ENCODE results near the gene PITPNB. TPM values are rescaled to one million over a fixed set of nuclear protein-coding genes. Genes with fewer than 3 reads are reported as not detected.

The PITPNB gene
- total RNA-seq, 6 donors from 2014 or later: 26.6 to 65.9 (median 41.0) TPM

- no peak for ATAC-seq (ENCODE audit: low FRiP score in 2 of 2)
- no peak for TF ChIP-seq EP300 (IDR thresholded peaks at IDR 0.05)
- no peak for TF ChIP-seq CTCF (IDR thresholded peaks at IDR 0.05)
- TF ChIP-seq POLR2AphosphoS5 (IDR thresholded peaks at IDR 0.05): no peak
- TF ChIP-seq POLR2A (IDR thresholded peaks at IDR 0.05): no peak
- 88 to 92% methylated on average over 7 of the region's 7 CpGs for WGBS, 2 donors
- no peak for DNase-seq
- no peak overlapping the region for H3K27ac ChIP-seq
- peaks cover 7 to 19% (median 17%) of the 10 kb centered on the region in 4 donors for H3K4me1 ChIP-seq
- no peak overlapping the region for H3K4me3 ChIP-seq
- peaks cover 11 to 74% (median 38%) of the 10 kb centered on the region in 4 donors for H3K36me3 ChIP-seq
- no peaks in the 10 kb centered on the region for H3K9me3 ChIP-seq
- no peaks in the 10 kb centered on the region for H3K27me3 ChIP-seq
These were observed 66.9 kb downstream of the PITPNB start for GRCh38 chr22:27851974-27852746.

GRCh38 chr22:27850000-27850521 lies 69.0 kb downstream of the PITPNB start:
- ATAC-seq (ENCODE audit: low FRiP score in 2 of 2) (peak in 1 of 2 donors; percentile 19), DNase-seq (peak in 1 of 2 donors; percentile 58)
- 15 to 18% methylated on average over 6 of the region's 6 CpGs for WGBS, 2 donors
- Histone ChIP-seq H3K27me3 (no peaks in the 10 kb centered on the region), H3K27ac (peak overlapping the region in 1 of 4 donors; percentile 25), H3K36me3 (peaks cover 11 to 59% (median 20%) of the 10 kb centered on the region in 4 donors), H3K9me3 (no peaks in the 10 kb centered on the region), H3K4me3 (no peak overlapping the region), H3K4me1 (peaks cover 7 to 19% (median 17%) of the 10 kb centered on the region in 4 donors)
- TF ChIP-seq POLR2A (IDR thresholded peaks at IDR 0.05): no peak
- no peak for TF ChIP-seq CTCF (IDR thresholded peaks at IDR 0.05)
- no peak for TF ChIP-seq POLR2AphosphoS5 (IDR thresholded peaks at IDR 0.05)
- TF ChIP-seq EP300 (IDR thresholded peaks at IDR 0.05): no peak

DNA sequence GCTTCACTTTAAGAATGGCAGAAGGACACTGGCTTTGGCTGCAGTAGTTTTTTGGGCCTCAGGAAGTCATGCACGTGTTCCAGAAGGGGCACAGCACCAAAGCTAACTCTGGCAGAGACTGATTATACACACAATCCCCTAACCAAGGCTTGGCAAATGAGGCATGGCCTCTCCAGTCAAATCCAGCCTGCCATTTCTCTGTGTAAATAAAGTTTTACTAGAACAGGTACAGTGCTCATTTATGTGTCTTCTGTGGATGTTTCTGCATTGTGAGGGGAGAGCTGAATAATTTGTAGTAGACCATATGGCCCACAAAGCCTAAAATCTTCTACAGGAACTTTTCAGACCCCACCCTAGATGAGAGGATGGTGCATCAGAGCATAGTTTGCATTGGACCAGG lies 71.1 kb downstream of the PITPNB start:
- Histone ChIP-seq H3K27ac (no peak overlapping the region), H3K4me3 (no peak overlapping the region), H3K9me3 (no peaks in the 10 kb centered on the region), H3K4me1 (peaks cover 0 to 17% (median 10%) of the 10 kb centered on the region in 4 donors), H3K36me3 (peaks cover 5 to 41% (median 17%) of the 10 kb centered on the region in 4 donors), H3K27me3 (no peaks in the 10 kb centered on the region)
- WGBS, 2 donors: 75 to 81% methylated on average over 1 of the region's 1 CpG
- no peak for TF ChIP-seq EP300 (IDR thresholded peaks at IDR 0.05)
- TF ChIP-seq POLR2AphosphoS5 (IDR thresholded peaks at IDR 0.05): no peak
- TF ChIP-seq CTCF (IDR thresholded peaks at IDR 0.05): no peak
- DNase-seq: no peak
- ATAC-seq (ENCODE audit: low FRiP score in 2 of 2): no peak

- Histone ChIP-seq H3K27me3 (no peaks in the 10 kb centered on the region), H3K27ac (no peak overlapping the region), H3K4me1 (peaks cover 0 to 17% (median 10%) of the 10 kb centered on the region in 4 donors), H3K36me3 (peaks cover 0 to 30% (median 13%) of the 10 kb centered on the region in 4 donors), H3K4me3 (no peak overlapping the region), H3K9me3 (no peaks in the 10 kb centered on the region)
- TF ChIP-seq POLR2A (IDR thresholded peaks at IDR 0.05): no peak
- ATAC-seq (ENCODE audit: low FRiP score in 2 of 2) (no peak), DNase-seq (no peak)
- 92 to 95% methylated on average over 9 of the region's 9 CpGs for WGBS, 2 donors
These were observed 72.1 kb downstream of the PITPNB start for GRCh38 chr22:27846910-27847309.

GRCh38 chr22:27846248-27846757 lies 72.8 kb downstream of the PITPNB start:
- peaks cover 0 to 17% (median 10%) of the 10 kb centered on the region in 4 donors for H3K4me1 ChIP-seq
- ATAC-seq (ENCODE audit: low FRiP score in 2 of 2): no peak
- peaks cover 0 to 24% (median 8%) of the 10 kb centered on the region in 4 donors for H3K36me3 ChIP-seq
- no peaks in the 10 kb centered on the region for H3K9me3 ChIP-seq
- DNase-seq: peak in 1 of 2 donors; percentile 53
- H3K27me3 ChIP-seq: no peaks in the 10 kb centered on the region
- WGBS, 2 donors: 60 to 82% methylated on average over 5 of the region's 5 CpGs
- H3K4me3 ChIP-seq: no peak overlapping the region
- TF ChIP-seq POLR2AphosphoS5 (IDR thresholded peaks at IDR 0.05) (no peak), POLR2A (IDR thresholded peaks at IDR 0.05) (no peak), EP300 (IDR thresholded peaks at IDR 0.05) (no peak), CTCF (IDR thresholded peaks at IDR 0.05) (no peak)
- no peak overlapping the region for H3K27ac ChIP-seq
